Right ventricle myocardium inferior (tissue), 1 donor: ENCODE data around the gene CTNNA1. TPM values are rescaled to one million over a fixed set of nuclear protein-coding genes. Genes with fewer than 3 reads are reported as not detected.
A peak's percentile ranks its signal among the peaks of the same experiment; 100 is the strongest.
"Not testable (repeated sequence)": the region's sequence is repeated elsewhere in the genome, so short reads cannot be mapped to it uniquely, and the experiment has no call there.

Source experiments
- ATAC-seq: fragments of 200-7000 bp; cut with Tn5 transposase; one replicate; pipeline ENCODE4 v1.9.1; 2020; ENCODE audit warnings: mild to moderate bottlenecking, moderate library complexity
- DNase-seq: peaks from one replicate; pipeline ENCODE4 v3.0.0; 2021; ENCODE audit errors: missing footprints
- intact Hi-C: fragments of 100-400 bp; cut with DNase I; formaldehyde crosslinking; loops from one replicate; pipeline ENCODE4 v1.11.0; 2022
- total RNA-seq: library from RNA; stranded (reverse); fragmentation: NEBNext Ultra II Directional; extraction: Animal tissue kit (Norgen Biotek cat#: 25700); gene quantifications from one replicate; pipeline ENCODE4 v1.2.1, GENCODE V29; 2021
- donor health status: DM: no; HTN: yes; CAD: no; lungs with severe emphysema.

Gene CTNNA1
- total RNA-seq, 1 donor from 2014 or later: 322 TPM

DNA sequence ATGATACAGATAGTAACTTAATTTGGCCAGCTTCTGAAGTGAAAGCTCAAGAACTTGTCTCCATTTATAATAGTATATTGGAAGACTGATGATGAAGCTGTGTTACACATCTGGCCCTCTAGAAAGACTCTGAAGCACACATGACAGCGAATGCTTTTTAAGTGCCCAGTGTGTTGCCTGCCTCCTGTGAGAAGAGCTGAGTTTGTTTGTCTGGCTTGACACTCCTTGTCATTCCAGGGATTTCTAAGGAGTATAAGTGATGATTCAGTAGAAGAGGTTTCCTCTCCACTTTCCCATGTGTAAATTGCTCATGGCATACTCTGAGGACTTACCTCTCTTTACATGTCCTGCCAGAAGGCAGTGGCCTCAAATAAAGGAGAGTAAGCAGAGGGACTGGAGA is 152.3 kb downstream of the CTNNA1 start:
- DNase-seq (no peak), ATAC-seq (no peak)
- intact Hi-C loops: no loop called here

DNA sequence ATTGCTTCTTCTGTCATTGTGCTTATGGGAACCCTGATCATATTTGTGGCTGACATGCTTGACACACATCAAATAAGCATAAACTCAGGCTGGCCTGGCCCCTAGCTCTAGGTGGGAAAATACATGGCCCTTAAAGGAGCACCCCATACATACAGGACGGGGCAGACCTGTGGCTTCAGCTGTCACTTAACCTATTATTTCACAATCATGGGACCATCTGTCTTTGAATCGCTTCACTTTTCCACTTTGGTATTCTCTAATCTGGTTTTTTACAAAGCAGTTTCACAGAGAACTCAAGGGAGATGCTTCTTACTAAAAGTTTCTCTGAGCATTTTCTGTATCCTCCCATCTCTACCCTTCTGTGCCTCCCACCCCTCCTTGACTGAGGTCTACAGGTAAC is 156.5 kb downstream of the CTNNA1 start:
- intact Hi-C loops: no loop called here
- no peak for DNase-seq
- no peak for ATAC-seq

DNA sequence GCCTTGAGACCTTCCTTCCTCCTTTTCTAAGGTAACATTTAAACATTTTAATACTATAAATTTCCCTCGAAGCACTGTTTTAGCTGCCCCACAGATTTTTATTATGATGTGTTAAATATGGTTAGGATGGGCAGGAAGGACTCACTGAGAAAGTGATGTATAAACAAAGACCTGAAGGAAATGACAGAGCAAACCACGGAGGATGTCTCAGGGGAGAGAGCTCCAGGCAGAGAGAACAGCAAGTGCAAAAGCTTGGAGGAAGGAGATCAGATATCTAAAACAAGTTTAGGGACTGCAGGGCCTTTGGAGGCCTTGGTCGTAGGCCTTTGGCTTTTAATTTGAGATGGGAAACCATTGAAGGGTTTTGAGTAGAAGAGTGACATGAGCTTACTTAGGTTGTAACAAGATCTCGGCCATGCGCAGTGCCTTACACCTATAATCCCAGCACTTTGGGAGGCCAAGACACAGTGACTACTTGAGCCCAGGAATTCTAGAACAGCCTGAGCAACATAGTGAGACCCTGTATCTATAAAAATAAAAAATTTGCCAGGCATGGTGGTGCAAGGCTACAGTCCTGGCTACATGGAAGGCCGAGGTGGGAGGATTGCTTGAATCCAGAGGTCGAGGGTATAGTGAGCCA is 157.4 kb downstream of the CTNNA1 start:
- ATAC-seq (no peak), DNase-seq (no peak)
- intact Hi-C loops: no loop called here

- intact Hi-C loops: no loop called here
- DNase-seq: no peak
- ATAC-seq: no peak
These were observed 158.2 kb downstream of the CTNNA1 start for GRCh38 chr5:138911441-138911840.

DNA sequence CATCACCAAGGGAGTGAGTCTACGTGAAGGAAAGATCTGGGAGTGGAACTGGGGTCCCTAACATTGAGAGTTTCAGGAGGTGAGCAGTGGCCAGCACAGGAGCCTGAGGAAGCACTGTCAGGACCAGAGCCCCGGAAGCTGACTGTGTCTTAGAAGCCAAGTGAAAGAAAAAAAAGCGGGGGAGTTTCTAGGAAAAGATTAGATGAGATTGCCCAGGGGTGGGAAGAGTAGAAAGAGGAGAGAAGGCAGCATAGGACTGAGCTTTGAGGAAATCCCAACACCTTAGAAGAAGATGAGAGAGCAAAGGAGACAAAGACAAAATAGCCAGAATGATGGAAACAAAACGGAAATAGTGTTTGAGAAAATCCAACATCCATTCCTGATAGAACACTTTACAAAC is 158.9 kb downstream of the CTNNA1 start:
- intact Hi-C loops: no loop called here
- DNase-seq: no peak
- no peak for ATAC-seq

DNA sequence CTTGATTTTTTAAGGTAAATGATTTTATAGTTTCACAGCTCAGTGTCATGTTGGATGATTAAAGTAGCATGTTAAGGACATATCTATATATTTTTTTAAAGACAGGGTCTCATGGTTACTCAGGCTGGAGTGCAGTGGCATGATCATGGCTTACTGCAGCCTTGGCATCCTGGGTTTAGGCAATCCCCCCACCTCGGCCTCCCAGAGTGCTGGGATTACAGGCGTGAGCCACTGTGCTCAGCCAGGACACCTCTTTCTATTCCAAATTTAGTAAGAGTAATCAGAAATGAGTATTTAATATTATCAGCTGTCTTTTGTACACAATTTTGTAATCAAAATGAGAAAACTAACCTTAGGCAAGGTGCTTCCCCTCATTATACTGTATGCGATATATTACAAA is 160.5 kb downstream of the CTNNA1 start:
- no peak for ATAC-seq

GRCh38 chr5:138914338-138914737 is 161.1 kb downstream of the CTNNA1 start:
- intact Hi-C loops: no loop called here
- ATAC-seq (peak; percentile 67), DNase-seq (no peak)

More for the DNA sequence above, 160.5 kb downstream of the CTNNA1 start:
- intact Hi-C loops: no loop called here
- DNase-seq: no peak

DNA sequence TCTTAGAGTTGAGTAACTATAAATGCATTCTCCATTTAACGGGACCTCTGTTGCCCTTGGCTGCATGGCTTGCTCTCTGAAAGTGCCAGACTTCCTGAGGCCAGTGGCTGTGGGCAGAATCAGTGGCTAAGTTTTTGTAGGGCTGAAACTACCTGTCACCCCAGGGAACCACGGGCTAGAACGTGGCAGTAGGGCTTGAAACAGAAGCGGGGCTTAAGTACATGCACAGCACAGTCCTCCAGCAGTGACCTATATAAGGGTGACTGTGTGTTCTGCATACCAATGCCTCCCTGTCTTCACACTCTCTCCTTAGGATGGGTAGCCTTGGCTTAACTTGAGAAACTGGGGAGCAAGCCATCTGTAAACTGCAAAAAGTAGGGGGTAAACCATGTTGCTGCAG is 165.5 kb downstream of the CTNNA1 start:
- intact Hi-C loops: no loop called here
- ATAC-seq: peak; percentile 21
- DNase-seq: no peak

DNA sequence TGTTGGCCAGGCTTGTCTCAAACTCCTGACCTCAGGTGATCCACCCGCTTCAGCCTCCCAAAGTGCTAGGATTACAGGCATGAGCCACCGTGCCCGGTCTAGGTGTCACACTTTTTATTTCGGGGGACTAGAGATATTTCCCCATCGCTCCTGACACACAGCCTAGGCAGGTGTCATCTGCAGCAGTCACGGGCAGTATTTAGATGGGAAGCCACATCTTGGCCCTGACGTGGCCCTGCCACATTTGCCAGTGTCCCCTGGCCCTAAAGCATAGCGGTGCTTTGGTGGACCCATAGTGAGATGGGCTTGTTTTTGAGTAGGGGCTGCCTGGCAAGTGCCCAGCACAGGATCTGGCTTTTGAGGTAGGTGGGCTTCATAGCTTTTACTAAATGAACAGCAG is 167.0 kb downstream of the CTNNA1 start:
- intact Hi-C loops: no loop called here
- ATAC-seq (no peak), DNase-seq (no peak)

DNA sequence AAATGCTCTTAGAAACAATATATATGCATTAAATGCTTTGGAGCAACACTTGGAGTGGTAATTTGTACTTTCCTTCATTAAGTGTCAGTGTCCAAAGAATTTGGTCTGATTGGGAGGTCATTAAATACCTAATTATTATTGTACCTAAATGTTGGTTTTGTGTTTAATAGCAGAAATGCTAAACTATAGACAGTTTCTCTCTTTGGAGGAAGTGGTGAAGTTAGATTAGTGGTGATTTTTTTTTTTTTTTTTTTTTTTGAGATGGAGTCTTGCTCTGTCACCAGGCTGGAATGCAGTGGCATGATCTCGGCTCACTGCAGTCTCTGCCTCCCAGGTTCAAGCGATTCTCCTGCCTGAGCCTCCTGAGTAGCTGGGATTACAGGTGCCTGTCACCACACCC is 168.1 kb downstream of the CTNNA1 start:
- DNase-seq, ATAC-seq, intact Hi-C loops: not testable (repeated sequence)

DNA sequence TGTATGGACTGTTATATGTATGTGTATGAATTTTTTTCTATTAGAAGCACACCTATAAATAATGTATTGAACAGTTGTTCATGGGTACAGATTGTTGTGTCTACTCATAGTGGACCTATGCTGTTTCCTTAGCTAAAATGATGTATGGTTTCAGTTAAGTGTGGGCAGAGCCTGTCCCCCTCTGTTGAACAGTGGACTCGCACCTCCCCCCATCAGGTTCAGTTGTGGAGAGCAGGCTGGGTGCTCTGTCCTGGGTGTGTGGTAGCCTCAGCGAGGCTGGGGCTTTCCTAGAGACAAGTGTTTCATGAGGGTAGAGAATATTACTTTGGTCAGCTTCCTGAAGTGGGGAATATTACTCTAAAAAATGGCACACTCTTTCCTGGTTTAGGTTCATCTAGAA is 169.3 kb downstream of the CTNNA1 start:
- ATAC-seq: no peak
- intact Hi-C loops: no loop called here

DNA sequence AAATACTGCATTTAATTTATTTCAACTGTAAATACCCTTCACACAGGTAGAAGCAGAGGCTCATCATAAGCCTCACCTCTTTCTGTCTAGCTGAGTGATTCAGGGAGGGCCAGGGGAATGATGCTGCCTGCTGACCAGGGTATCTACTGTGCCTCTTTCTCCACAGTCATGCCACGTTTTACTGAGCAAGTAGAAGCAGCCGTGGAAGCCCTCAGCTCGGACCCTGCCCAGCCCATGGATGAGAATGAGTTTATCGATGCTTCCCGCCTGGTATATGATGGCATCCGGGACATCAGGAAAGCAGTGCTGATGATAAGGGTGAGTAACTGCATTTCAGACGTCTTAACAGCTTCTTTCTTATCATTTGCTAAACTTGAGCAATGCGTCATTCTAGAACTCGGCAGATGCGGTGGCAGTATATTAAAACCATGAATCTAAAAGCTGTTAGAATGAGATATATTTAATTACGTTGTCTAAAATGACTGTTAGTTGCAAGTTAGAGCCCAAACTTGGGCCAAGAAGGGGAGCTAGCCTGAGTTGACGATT is 171.9 kb downstream of the CTNNA1 start:
- intact Hi-C loops: no loop called here
- DNase-seq (no peak), ATAC-seq (no peak)

More for the DNA sequence above, 169.3 kb downstream of the CTNNA1 start:
- no peak for DNase-seq

DNA sequence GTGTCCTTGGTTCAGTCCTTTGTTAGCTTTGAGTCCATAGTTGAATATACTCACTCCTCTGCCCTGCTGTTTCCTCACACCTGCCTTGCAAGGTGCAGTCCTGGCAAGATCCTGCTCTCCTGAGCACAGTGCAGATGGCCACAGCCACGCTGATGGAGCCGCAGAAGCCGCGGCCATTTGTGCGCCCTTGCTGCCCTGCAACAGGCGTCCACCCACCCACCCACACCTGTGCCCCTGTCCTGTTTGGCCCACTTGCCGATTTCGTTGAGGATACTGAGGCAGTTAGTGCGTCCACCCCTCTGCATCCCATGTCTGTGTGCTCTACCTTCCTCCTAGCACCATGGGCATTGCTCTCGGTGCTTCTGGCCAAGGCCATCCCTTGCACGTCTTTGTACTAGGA is 173.0 kb downstream of the CTNNA1 start:
- ATAC-seq (no peak), DNase-seq (no peak)
- intact Hi-C loops: no loop called here

DNA sequence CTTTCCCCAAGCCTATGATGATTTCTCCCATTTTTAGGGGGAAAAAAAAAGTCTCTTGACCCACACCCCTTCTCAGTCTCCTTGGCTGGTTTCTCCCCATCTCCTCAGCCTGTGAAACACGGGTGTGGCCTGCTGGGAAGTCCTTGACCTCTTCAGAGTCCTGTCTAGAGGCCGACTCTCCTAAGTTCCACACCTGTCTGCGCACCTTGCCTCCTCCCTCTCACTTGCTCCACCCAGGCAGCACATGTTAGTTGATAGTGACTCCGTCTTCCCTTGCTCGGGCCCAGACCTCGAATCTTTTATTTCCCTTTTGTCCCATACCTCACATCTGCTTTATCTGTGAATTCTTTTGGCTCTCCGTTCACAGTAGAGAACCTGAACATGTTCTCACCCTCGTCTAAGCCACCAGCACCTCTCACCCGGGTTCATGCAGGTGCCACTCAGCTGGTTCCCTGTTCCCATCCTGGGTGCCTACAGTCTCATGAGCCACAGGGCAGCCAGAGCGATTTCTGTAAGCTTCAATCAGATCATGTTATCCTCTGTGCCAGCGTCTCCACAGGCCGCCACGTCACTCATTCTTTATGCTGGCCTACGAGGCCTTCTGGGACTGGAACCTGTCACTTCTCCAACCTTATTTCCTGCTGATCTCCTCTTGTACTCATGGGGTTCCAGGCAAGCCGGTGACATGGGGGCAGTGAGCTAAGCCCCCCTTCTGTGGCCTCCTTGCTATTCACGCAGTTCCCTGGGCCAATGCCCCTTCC is 173.6 kb downstream of the CTNNA1 start:
- intact Hi-C loops: no loop called here
- no peak for DNase-seq

DNA sequence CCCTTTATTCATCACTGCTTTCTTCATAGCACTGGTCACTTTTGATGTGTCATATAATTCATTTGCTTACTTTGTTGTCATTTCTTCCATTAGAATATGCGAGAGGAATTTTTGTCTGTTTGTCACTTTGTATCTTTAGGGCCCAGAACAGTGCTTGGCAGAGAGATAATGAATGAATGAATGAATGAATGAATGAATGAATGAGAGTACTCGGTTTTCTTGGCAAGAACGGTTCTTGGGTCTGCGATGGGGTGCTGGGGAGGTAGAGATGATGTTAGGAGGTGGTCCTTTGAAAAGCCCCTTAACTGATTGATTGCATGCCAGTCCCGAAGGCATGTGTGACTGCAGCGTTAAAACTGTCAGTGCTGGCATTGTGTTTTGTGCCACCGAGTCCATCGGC is 174.3 kb downstream of the CTNNA1 start:
- intact Hi-C loops: no loop called here

More for the DNA sequence above, 173.6 kb downstream of the CTNNA1 start:
- no peak for ATAC-seq

DNA sequence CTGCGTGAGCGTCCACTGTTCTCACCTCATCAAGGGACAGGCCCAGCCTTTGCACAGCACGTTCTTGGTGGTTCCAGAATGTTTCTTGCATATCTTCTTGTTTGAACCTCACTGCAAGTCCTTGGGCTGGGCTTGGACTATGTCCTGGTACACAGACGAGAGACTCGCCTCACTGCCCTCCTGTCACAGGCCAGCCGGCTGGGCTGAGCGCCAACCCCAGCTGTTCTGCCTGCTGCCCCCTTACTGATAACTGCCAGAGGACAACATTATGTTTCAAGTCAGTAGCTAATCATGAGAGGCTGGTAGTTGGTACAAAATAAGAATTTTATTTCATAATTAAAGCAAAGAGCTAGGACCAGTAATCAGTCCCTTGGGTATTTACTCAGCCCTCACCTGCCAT is 174.8 kb downstream of the CTNNA1 start:
- peak; percentile 83 for ATAC-seq
- peak; percentile 86 for DNase-seq
- intact Hi-C loops: loop anchor here (2.0 kb wide), 2 partner anchors 25 to 55 kb away; no protein-coding TSS in a partner anchor

More for the DNA sequence above, 174.3 kb downstream of the CTNNA1 start:
- ATAC-seq: no peak
- no peak for DNase-seq

GRCh38 chr5:138929571-138929955 is 176.3 kb downstream of the CTNNA1 start:
- intact Hi-C loops: loop anchor here (1.0 to 2.0 kb wide), 3 partner anchors 23 to 176 kb away; partner anchors contain the start of gene CTNNA1
- no peak for ATAC-seq

DNA sequence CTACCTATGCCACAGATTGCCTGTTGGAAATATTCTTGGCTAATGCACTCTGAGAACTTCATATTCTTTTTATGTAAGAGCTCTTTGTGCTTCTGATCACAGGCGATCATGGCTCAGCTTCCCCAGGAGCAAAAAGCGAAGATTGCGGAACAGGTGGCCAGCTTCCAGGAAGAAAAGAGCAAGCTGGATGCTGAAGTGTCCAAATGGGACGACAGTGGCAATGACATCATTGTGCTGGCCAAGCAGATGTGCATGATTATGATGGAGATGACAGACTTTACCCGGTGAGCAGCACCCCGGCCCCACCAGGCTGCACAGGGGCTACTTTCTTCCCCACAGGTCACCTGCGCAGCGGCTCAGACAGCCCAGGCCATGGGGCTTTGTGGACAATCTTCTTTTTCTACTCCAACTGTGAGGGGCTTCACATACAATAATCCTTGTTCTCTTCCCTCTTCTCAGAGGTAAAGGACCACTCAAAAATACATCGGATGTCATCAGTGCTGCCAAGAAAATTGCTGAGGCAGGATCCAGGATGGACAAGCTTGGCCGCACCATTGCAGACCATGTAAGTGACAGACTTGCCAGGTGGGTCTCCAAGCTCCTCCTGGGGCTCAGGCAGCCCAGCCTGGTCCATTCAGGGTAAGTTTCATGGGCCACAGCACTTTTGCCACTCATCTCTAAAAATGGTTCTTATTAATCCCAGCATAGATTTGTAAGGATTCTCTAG is 177.3 kb downstream of the CTNNA1 start:
- intact Hi-C loops: no loop called here
- ATAC-seq (no peak), DNase-seq (no peak)

More at GRCh38 chr5:138929571-138929955, 176.3 kb downstream of the CTNNA1 start:
- no peak for DNase-seq

- ATAC-seq (no peak), DNase-seq (no peak)
- intact Hi-C loops: no loop called here
These were observed 179.1 kb downstream of the CTNNA1 start for GRCh38 chr5:138932171-138932810.
